ENCODE results near the gene LAD1.

LAD1 gene

GRCh38 chr1:201356236-201356635, 42.9 kb downstream of the LAD1 start:
- no peak overlapping the region for H3K27ac ChIP-seq
- TF ChIP-seq CTCF (IDR thresholded peaks at IDR 0.05) = no peak
- no peak for TF ChIP-seq ZFX (IDR thresholded peaks at IDR 0.05; ENCODE audit: borderline replicate concordance)

GRCh38 chr1:201355471-201355870, 43.7 kb downstream of the LAD1 start:
- no peak overlapping the region for H3K27ac ChIP-seq
- TF ChIP-seq ZFX (IDR thresholded peaks at IDR 0.05; ENCODE audit: borderline replicate concordance) (no peak), CTCF (IDR thresholded peaks at IDR 0.05) (no peak)

DNA sequence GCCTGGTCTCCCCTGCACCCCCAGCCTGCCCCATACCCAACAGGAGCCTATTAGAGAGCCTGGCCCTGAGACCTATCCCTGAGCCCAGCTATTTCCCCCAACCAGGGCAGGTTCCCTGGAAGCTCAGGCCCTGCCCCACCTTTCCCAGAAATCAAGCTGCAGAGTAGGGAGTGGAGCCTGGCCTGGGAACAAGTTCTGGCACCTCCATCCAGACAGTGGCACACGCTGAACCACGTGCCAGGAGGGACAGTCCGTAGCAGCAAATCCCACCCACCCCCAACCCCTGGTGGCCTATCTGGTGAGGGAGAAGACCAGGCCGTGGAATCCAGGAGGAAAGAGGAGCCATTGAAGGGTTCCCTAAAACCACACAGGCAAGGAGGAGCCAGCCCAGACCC, 44.2 kb downstream of the LAD1 start:
- TF ChIP-seq CTCF (IDR thresholded peaks at IDR 0.05) (no peak), ZFX (IDR thresholded peaks at IDR 0.05; ENCODE audit: borderline replicate concordance) (no peak)

DNA sequence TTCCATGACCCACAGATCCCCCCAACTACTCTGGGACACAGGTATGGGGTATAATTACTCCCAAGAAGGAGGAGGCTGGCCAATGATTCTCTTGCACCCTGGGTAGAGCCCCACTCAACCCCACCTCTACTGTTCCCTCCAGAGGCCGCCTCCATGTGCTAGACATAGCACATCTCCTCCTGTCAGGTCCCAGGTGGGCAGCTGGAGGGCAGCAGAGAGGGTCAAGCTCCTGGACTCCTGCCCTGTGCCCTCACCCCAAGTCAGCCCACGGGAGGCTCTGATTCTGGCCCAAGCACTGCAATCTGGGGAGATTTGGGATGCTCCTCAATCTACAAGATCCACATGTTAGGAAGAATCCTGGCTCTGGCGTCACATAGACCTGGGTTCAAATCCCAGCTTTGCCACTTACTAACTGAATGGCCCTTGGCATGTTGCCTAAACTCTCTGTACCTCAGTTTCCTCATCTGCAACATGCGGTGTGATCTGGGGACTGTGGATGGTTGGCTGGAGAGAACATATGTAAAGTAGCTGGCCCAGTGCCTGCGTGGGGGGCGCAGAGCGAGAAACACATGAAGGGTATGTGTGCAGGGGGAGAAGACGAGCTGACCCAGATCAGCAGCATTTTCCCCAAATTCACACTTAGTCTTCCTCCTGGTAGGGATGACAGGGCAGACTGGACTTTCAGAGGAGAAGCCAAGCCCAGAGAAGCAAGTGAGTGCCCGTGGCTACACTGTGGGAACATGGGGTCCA, 44.8 kb downstream of the LAD1 start:
- H3K27ac ChIP-seq = no peak overlapping the region
- TF ChIP-seq CTCF (IDR thresholded peaks at IDR 0.05) (no peak), ZFX (IDR thresholded peaks at IDR 0.05; ENCODE audit: borderline replicate concordance) (no peak)

More for the DNA sequence above, 44.2 kb downstream of the LAD1 start:
- no peak overlapping the region for H3K27ac ChIP-seq

GRCh38 chr1:201353186-201353940, 45.8 kb downstream of the LAD1 start:
- TF ChIP-seq ZFX (IDR thresholded peaks at IDR 0.05; ENCODE audit: borderline replicate concordance) (no peak), CTCF (IDR thresholded peaks at IDR 0.05) (no peak)
- no peak overlapping the region for H3K27ac ChIP-seq

DNA sequence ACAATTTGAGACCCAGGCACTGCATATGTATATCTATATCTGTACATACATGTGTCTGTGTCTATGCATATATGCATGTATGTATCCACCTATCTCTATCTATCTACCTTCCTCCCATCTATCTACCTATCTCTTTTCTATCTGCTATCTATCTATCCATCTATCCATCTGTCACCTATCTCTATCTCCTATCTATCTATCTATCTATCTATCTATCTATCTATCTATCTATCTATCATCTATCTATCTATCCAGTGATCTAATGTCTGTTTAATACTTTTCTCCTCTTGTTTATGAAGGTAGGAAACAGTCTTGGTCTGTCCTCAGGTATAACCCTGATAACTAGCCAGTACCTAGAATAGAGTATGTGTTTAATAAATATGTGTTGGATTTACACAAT, 47.5 kb downstream of the LAD1 start:
- no peak for TF ChIP-seq ZFX (IDR thresholded peaks at IDR 0.05; ENCODE audit: borderline replicate concordance)
- no peak for TF ChIP-seq CTCF (IDR thresholded peaks at IDR 0.05)
- H3K27ac ChIP-seq = no peak overlapping the region

- no peak for TF ChIP-seq ZFX (IDR thresholded peaks at IDR 0.05; ENCODE audit: borderline replicate concordance)
- H3K27ac ChIP-seq = no peak overlapping the region
Observed at GRCh38 chr1:201350884-201351283, 48.2 kb downstream of the LAD1 start.

All from 22Rv1 (cell line).